ENCODE results near the gene RBPMS2. TPM values are rescaled to one million over a fixed set of nuclear protein-coding genes. Genes with fewer than 3 reads are reported as not detected.

Gene RBPMS2
- total and polyA plus RNA-seq, 2 of the 8 experiments (the other 6 are each of a cell fraction or from before 2014, with no cell fraction given): 55.8 to 238 TPM

DNA sequence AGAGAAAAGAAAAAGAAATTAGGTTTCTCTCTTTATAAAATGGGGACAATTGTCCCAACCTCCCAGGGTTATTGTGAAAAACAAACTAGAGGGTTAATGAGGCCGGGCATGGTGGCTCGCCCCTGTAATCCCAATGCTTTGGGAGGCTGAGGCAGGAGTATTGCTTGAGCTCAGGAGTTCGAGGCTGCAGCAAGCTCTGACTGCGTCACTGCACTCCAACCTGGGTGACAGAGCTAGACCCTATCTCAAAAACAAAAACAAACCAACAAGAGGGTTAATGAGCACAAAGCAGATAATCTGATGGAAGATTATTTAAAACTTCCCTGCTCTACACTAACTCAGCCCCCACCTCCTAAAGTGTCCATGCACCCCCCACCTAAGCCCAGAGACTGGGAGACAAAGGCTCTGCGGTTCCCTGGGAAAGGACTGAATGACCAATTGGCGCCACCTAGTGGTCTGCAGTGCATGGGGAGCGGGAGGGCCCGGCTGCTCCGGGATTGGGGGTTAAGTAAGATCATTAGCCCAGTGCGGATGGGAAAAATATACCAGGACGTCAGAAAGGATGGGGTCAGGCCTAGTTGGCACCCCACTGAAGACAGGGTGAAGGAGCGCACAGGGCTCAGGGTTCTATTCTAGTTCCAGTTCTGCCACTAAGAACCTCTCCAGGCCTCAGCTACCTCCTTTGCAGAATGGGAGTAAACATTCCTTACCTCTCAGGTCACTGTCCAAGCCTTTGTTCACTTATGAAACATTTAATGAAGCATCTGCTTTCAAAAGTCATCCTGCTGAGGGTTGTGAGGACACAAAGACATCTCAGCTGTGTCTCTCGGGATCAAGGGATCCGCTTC lies 34.5 kb upstream of the RBPMS2 start (continued):
- TF ChIP-seq MAX (IDR thresholded peaks at IDR 0.05) (peak; percentile 55), ATF2 (IDR thresholded peaks at IDR 0.05; ENCODE audit: low read length) (peak; percentile 58; the same call in 1 of the 2 replicates), JUN (IDR thresholded peaks at IDR 0.05; ENCODE audit: low read depth, low read length) (no peak), RAD21 (IDR thresholded peaks at IDR 0.05 in 1 of 2, conservative IDR thresholded peaks at IDR 0.05 in 1 of 2; ENCODE audit: low read depth in 2 of 2, low read length in 2 of 2) (peak; percentile 87 to 95), FOSL1 (IDR thresholded peaks at IDR 0.05; ENCODE audit: insufficient read depth, low read depth, low read length) (no peak)

Measured in H1 (cell line).